ENCODE data around the gene BCR.

The BCR gene

DNA sequence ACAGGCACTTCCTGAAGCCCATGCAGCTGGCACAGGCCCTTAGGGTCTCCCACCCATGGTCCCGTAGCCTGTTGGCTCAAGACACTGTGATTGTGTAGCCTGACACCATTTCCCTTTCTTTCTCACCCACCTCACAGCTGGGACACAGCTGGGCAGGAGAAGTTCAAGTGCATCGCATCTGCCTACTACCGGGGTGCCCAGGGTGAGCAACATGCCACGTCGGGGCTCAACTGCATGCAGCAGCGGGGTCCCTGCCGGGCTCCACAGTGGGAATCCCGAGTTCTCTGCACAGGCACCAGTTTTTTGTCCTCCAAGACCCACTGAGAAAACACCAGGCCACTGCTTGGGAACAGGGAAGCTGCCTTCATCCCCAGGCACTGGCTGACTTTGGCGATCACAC, 24.5 kb upstream of the BCR start:
- no peak overlapping the region for H3K4me3 ChIP-seq (replicated peaks; ENCODE audit: insufficient read depth, low read length)
- H3K27ac ChIP-seq (replicated peaks), result no peak overlapping the region
- H3K27me3 ChIP-seq (ENCODE audit: insufficient read depth, poor library complexity, severe bottlenecking), result no peaks in the 10 kb centered on the region
- DNase-seq (ENCODE audit: low read depth in 1 of 2, low spot score in 1 of 2), result no peak
- TF ChIP-seq, protein P1, sequence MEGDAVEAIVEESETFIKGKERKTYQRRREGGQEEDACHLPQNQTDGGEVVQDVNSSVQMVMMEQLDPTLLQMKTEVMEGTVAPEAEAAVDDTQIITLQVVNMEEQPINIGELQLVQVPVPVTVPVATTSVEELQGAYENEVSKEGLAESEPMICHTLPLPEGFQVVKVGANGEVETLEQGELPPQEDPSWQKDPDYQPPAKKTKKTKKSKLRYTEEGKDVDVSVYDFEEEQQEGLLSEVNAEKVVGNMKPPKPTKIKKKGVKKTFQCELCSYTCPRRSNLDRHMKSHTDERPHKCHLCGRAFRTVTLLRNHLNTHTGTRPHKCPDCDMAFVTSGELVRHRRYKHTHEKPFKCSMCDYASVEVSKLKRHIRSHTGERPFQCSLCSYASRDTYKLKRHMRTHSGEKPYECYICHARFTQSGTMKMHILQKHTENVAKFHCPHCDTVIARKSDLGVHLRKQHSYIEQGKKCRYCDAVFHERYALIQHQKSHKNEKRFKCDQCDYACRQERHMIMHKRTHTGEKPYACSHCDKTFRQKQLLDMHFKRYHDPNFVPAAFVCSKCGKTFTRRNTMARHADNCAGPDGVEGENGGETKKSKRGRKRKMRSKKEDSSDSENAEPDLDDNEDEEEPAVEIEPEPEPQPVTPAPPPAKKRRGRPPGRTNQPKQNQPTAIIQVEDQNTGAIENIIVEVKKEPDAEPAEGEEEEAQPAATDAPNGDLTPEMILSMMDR (IDR thresholded peaks at IDR 0.05; ENCODE audit: insufficient read depth, low read length), result no peak
- TF ChIP-seq SPI1 (IDR thresholded peaks at IDR 0.05; ENCODE audit: borderline replicate concordance, low read depth) (no peak), POLR2AphosphoS5 (IDR thresholded peaks at IDR 0.05; ENCODE audit: low read depth) (no peak), GABPA (IDR thresholded peaks at IDR 0.05; ENCODE audit: low read depth) (no peak)
- TF ChIP-seq, protein P2, sequence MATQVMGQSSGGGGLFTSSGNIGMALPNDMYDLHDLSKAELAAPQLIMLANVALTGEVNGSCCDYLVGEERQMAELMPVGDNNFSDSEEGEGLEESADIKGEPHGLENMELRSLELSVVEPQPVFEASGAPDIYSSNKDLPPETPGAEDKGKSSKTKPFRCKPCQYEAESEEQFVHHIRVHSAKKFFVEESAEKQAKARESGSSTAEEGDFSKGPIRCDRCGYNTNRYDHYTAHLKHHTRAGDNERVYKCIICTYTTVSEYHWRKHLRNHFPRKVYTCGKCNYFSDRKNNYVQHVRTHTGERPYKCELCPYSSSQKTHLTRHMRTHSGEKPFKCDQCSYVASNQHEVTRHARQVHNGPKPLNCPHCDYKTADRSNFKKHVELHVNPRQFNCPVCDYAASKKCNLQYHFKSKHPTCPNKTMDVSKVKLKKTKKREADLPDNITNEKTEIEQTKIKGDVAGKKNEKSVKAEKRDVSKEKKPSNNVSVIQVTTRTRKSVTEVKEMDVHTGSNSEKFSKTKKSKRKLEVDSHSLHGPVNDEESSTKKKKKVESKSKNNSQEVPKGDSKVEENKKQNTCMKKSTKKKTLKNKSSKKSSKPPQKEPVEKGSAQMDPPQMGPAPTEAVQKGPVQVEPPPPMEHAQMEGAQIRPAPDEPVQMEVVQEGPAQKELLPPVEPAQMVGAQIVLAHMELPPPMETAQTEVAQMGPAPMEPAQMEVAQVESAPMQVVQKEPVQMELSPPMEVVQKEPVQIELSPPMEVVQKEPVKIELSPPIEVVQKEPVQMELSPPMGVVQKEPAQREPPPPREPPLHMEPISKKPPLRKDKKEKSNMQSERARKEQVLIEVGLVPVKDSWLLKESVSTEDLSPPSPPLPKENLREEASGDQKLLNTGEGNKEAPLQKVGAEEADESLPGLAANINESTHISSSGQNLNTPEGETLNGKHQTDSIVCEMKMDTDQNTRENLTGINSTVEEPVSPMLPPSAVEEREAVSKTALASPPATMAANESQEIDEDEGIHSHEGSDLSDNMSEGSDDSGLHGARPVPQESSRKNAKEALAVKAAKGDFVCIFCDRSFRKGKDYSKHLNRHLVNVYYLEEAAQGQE (IDR thresholded peaks at IDR 0.05; ENCODE audit: insufficient replicate concordance, low read depth), result no peak

DNA sequence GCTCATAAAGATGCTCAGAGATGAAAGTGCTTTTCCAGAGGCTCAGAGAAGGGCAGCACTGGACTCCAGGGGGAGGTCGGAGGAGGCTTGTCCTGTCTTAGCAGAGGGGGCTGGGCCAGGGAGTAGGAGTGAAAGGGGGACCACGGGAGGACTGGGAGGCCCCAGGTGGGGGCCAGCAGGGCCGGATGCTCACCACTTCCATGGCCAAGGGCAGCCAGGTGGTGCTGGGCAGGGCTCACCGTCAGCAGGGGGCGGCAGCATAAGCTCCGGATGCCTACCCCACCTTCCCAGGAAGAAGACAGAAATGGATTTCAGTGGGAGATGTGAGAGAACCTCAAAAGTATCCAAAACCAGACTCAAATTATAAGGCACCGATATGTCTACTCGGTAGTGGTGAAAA, 24.0 kb upstream of the BCR start:
- TF ChIP-seq GABPA (IDR thresholded peaks at IDR 0.05; ENCODE audit: low read depth) (no peak), SPI1 (IDR thresholded peaks at IDR 0.05; ENCODE audit: borderline replicate concordance, low read depth) (no peak), POLR2AphosphoS5 (IDR thresholded peaks at IDR 0.05; ENCODE audit: low read depth) (no peak)
- TF ChIP-seq, protein P2 (IDR thresholded peaks at IDR 0.05; ENCODE audit: insufficient replicate concordance, low read depth), result no peak
- TF ChIP-seq, protein P1 (IDR thresholded peaks at IDR 0.05; ENCODE audit: insufficient read depth, low read length), result no peak
- Histone ChIP-seq H3K27ac (replicated peaks) (no peak overlapping the region), H3K4me3 (replicated peaks; ENCODE audit: insufficient read depth, low read length) (no peak overlapping the region), H3K27me3 (ENCODE audit: insufficient read depth, poor library complexity, severe bottlenecking) (no peaks in the 10 kb centered on the region)
- no peak for DNase-seq (ENCODE audit: low read depth in 1 of 2, low spot score in 1 of 2)

DNA sequence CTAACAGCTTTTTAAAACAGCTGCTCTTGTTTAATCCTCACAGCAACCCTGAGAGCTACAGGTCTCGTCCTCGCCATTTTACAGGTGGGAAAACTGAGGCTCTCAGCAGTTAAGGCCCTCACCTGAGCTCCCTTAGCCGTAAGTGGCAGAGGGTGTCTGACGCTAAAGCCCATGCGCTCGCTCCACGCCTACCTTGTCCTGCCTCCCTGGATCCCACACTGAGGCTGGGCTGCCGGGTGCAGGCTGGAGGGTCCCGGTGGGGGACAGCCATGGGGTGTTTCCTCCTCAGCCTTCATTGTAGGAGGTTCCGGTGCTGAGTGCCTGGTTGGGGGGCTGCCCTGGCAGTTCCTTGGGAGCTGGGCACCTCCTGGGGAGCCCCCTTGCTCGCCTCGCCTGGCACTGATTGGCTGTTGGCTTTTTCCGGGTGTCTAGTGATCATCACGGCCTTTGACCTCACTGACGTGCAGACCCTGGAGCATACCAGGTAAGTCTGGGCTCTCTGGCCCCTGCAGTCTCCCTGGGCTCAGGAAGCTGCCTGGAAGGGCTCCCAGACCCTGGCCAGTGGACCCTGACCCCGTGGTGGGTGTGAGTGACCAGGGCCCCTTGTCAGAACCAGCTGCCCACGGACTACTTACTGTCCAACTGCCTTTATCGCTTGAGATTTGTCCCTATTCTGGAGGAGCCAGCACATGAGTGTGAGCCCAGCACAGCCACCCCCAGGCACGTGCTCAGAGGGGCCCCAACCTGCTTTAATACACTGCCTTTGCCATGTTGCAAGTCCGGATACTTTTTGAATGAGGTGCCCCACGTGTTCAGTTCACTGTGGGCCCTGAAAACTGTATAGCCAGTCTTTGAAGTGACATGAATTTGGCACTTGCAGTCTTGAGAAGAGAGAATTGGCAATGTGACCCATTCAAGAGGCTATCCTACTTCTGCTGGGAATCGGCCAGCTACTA, 22.5 kb upstream of the BCR start:
- TF ChIP-seq SPI1 (IDR thresholded peaks at IDR 0.05; ENCODE audit: borderline replicate concordance, low read depth) (no peak), GABPA (IDR thresholded peaks at IDR 0.05; ENCODE audit: low read depth) (no peak), POLR2AphosphoS5 (IDR thresholded peaks at IDR 0.05; ENCODE audit: low read depth) (no peak)
- TF ChIP-seq, protein P1 (IDR thresholded peaks at IDR 0.05; ENCODE audit: insufficient read depth, low read length), result no peak
- TF ChIP-seq, protein P2 (IDR thresholded peaks at IDR 0.05; ENCODE audit: insufficient replicate concordance, low read depth), result no peak
- H3K27me3 ChIP-seq (ENCODE audit: insufficient read depth, poor library complexity, severe bottlenecking), result no peaks in the 10 kb centered on the region
- H3K4me3 ChIP-seq (replicated peaks; ENCODE audit: insufficient read depth, low read length), result no peak overlapping the region
- DNase-seq (ENCODE audit: low read depth in 1 of 2, low spot score in 1 of 2), result no peak
- H3K27ac ChIP-seq (replicated peaks), result no peak overlapping the region
